Kidney glomerular epithelial cell (primary cell): Measurements from ENCODE around the gene JPH2.

Experiments
- DNase-seq: peaks from one replicate; lab custom pipeline; 2025; lab: John Stamatoyannopoulos, UW

The JPH2 gene

GRCh38 chr20:44125332-44126127 is 61.5 kb downstream of the JPH2 start:
- no peak for DNase-seq

GRCh38 chr20:44123874-44124535 is 63.0 kb downstream of the JPH2 start:
- no peak for DNase-seq

- DNase-seq: no peak
Measured at GRCh38 chr20:44123251-44123650, 63.7 kb downstream of the JPH2 start.

- DNase-seq: no peak
Measured at GRCh38 chr20:44120676-44121425, 66.1 kb downstream of the JPH2 start.

- DNase-seq: no peak
Measured at GRCh38 chr20:44118185-44119033, 68.6 kb downstream of the JPH2 start.

- DNase-seq: no peak
Measured at GRCh38 chr20:44117296-44118184, 69.4 kb downstream of the JPH2 start.

GRCh38 chr20:44115762-44116644 is 71.0 kb downstream of the JPH2 start:
- no peak for DNase-seq

GRCh38 chr20:44115181-44115580 is 71.8 kb downstream of the JPH2 start:
- DNase-seq: no peak

GRCh38 chr20:44113618-44114376 is 73.2 kb downstream of the JPH2 start:
- DNase-seq: no peak

GRCh38 chr20:44112889-44113617 is 73.9 kb downstream of the JPH2 start:
- no peak for DNase-seq

GRCh38 chr20:44112456-44112855 is 74.5 kb downstream of the JPH2 start:
- no peak for DNase-seq

- DNase-seq: no peak
Measured at GRCh38 chr20:44111712-44112335, 75.2 kb downstream of the JPH2 start.

- DNase-seq: no peak
Measured at GRCh38 chr20:44110816-44111568, 76.0 kb downstream of the JPH2 start.

- DNase-seq: no peak
Measured at GRCh38 chr20:44109951-44110361, 77.0 kb downstream of the JPH2 start.

GRCh38 chr20:44106615-44107014 is 80.4 kb downstream of the JPH2 start:
- no peak for DNase-seq

- peak; percentile 44 for DNase-seq
Measured at GRCh38 chr20:44104798-44105517, 82.0 kb downstream of the JPH2 start.
